Urinary bladder (tissue), 4 donors: ENCODE data around the gene CNPPD1. TPM values are rescaled to one million over a fixed set of nuclear protein-coding genes. Genes with fewer than 3 reads are reported as not detected.
A peak's percentile ranks its signal among the peaks of the same experiment; 100 is the strongest.

Experiments used
- DNase-seq: peaks from one replicate; pipeline ENCODE4 v3.0.0-alpha.2; 2015; ENCODE audit errors: extremely low spot score
- H3K27ac ChIP-seq: one replicate; pipeline ENCODE4 v1.5.1; 2013; ENCODE audit warnings: low read depth, mild to moderate bottlenecking, moderate library complexity
- H3K36me3 ChIP-seq: one replicate; pipeline ENCODE4 v1.6.1; 2013; ENCODE audit warnings: mild to moderate bottlenecking, moderate library complexity; ENCODE audit not compliant: insufficient read depth
- H3K4me1 ChIP-seq: one replicate; pipeline ENCODE4 v1.6.1; 2013; ENCODE audit warnings: mild to moderate bottlenecking, moderate library complexity; ENCODE audit not compliant: insufficient read depth
- H3K4me3 ChIP-seq: one replicate; pipeline ENCODE4 v1.5.1; 2013; ENCODE audit warnings: low read depth, low read length
- WGBS: extraction: QIAGEN DNeasy Blood & Tissue Kit; methylation state at CpG from one replicate; pipeline ENCODE4 v1.1.7; 2013; 5-methylcytosine and 5-hydroxymethylcytosine counted together
- polyA plus RNA-seq: library from polyadenylated mRNA; stranded (reverse); fragments of 200-250 nt; gene quantifications from one replicate; pipeline ENCODE4 v1.2.3, GENCODE V29; 2013
- total RNA-seq: library from RNA; depleted of rRNA; stranded (reverse); fragments of >200 nt; gene quantifications from one replicate; pipeline ENCODE4 v1.2.3, GENCODE V29; 2014
- donor health status: healthy with polysubstance abuse.
- donor health status: healthy.

Gene CNPPD1
- total RNA-seq (23.0 TPM), polyA plus RNA-seq (77.7 TPM)

DNA sequence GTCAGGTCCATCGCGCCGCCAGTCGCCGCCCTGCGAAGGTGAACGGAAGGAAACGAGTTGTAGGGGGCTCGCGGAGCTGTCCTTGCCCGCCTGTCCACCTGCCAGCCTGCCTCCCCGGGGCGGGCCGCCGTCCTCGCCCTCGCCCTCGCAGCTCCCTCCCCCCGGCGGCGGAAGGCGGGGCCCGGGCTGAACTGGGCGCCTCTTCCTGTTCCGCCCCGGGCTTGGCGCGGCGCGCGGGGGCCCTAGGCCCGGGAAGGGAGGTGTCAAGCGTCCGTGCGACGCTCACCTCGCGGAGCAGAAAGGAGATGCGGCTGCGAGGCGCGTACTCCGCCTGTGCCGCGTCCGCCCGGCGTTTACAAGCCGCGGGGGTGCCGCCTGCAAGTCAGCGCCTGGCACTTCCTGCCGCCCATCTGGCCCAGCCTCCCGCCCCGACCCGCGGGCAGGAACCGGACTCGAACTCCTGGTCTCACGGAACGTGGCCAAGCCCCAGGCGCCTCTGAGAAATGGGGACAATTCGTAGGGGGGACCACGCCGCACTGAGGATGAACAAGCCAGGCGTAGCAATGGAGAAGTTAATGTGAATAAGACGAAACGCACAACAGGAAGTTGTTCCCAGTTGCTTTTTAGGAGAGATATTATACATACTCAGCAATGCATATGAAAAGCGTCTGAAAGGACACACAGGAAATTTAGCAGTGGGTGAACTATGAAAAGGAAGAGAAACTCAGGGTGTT lies at the start of gene CNPPD1:
TSS of gene CNPPD1 (minus strand) at position 108 of the 734 bp plus-strand sequence. CDS start at position 11, 97 bp downstream.
- H3K36me3 ChIP-seq = peaks cover 8% of the 10 kb centered on the region
- no peak for DNase-seq
- WGBS = under 1% methylated on average over 69 of the region's 69 CpGs
- no peaks in the 10 kb centered on the region for H3K4me1 ChIP-seq
- peak within 1 kb of the TSS; percentile 82 for H3K4me3 ChIP-seq
- peak within 1 kb of the TSS; percentile 100 for H3K27ac ChIP-seq

DNA sequence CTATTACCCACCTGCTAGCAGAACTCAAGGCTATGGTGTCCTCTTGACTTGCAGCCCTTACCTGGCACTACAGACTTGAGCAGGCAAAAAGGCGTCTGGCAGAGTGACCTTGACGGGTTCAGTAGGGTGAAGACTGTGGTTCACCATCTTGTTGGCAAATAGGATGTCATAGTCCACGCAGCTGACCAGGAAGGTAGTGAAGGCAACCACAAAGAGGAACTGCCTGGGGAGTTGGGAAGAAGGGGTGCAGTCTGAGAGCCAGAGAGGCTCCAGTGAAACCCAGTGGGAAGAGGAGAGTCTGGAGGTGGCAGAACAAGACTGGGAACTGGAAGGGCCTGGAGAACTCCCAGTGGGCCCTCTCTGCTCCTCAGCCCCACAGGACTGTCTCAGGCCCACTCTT lies 48.6 kb upstream of the CNPPD1 start:
- 89% methylated on average over 3 of the region's 3 CpGs for WGBS
- Histone ChIP-seq H3K4me3 (no peak overlapping the region), H3K27ac (no peak overlapping the region), H3K36me3 (peaks cover 4% of the 10 kb centered on the region), H3K4me1 (no peaks in the 10 kb centered on the region)
- DNase-seq = no peak

DNA sequence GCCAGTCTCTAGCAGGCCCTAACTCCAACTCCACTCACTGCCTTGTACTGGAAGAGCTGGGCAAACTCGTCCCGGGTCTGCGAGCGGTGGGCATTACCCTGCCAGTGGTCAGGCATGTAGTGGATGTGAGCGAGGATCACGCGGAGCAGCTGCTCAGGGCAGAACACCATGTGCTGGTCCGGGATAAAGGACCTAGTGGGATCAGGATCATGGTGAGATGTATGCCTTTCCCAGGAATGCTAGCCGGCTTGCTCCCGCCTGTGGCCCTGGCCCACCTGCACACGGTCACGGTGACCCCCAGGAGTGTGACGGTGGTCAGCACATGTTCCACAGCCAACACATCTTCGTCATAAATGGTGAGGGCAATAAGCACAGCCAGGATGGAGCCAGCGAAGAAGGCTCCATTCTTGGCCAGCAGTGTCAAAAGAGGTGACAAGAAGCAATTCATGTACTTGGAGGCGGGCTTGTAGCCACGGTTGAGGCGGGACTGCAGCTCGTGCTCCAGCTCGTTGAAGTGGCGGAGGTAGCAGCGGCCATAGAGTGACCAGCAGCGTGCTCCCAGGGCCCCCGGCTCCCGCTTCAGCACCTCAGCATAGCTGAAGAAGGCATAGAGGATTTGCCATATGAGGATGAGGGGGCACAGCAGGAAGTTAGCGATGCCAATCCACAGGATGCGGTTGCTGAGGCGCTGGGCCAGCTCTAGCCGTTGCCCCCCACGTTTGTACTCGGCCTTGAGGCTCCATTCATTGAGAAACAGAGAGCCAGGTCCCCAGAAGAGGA lies 47.3 kb upstream of the CNPPD1 start:
- 93% methylated on average over 31 of the region's 31 CpGs for WGBS
- no peak overlapping the region for H3K27ac ChIP-seq
- DNase-seq = no peak
- no peak overlapping the region for H3K4me3 ChIP-seq
- H3K36me3 ChIP-seq = peaks cover 4% of the 10 kb centered on the region
- H3K4me1 ChIP-seq = peaks cover 4% of the 10 kb centered on the region

DNA sequence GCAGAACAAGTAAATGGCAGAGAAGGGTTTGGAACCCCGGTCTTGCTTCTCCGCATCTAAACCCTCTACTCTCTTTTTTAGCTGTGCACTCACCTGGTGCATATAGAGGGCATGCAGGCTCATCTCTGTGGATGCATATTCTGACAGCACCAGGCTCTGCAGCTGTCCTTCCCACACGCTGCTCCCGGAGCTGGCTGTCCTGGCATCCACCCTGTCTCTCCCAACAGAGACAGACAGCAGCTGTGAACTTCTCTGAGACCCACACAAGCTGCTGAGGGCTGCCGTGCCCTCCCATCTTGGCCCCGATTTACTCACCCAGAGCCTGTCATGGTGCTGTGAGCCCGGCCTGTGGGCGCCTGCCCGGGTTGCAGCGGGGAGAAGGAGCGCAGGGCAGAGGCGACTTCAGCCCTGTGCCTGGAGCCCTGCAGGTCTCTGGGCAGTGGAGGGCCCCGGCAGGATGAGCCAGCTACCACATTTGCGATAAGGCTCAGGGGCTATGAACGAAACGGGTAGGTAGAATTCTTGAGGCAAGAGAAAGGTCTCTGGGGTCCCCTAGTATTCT lies 45.3 kb upstream of the CNPPD1 start:
- 92% methylated on average over 16 of the region's 16 CpGs for WGBS
- no peak for DNase-seq
- no peak overlapping the region for H3K4me3 ChIP-seq
- peaks cover 4% of the 10 kb centered on the region for H3K36me3 ChIP-seq
- peaks cover 4% of the 10 kb centered on the region for H3K4me1 ChIP-seq
- no peak overlapping the region for H3K27ac ChIP-seq

DNA sequence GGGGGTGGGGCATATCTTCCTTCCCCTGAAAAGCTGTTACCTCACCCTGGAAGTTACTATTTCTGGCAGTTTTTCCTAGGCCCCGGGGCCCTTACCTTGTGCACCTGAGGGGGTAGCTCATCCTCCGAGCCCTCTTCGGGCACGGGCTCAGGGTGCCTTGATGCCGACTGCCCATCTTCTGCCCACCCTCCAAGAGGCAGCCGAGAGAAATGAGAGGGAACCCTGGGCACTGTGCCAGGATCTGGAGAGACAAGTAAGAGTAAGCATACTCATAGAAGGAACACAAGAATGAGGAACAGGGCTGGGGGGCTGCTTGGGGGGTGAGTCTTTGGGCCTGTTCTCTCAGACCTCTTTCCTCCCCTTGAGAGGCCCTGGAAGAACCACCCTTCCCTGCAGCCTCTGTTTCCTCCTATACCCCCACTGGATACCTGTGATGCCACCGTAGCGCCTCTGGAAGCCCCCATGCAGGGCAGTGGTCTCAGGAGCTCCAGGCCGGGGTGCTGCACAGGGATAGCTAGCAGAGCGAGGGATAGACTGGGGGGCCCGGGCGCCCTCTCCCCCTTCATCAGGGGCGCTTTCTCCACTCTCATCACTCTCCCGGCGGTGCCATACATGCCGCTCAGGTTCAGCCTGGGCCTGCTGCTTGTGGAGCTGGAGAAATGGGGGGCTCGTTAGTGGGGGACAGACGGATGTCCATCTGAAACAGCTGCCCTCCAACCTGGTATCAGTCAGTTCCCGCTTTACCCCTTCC lies 44.1 kb upstream of the CNPPD1 start:
- Histone ChIP-seq H3K27ac (no peak overlapping the region), H3K36me3 (peaks cover 6% of the 10 kb centered on the region), H3K4me1 (peaks cover 4% of the 10 kb centered on the region), H3K4me3 (no peak overlapping the region)
- 90% methylated on average over 19 of the region's 19 CpGs for WGBS
- no peak for DNase-seq

DNA sequence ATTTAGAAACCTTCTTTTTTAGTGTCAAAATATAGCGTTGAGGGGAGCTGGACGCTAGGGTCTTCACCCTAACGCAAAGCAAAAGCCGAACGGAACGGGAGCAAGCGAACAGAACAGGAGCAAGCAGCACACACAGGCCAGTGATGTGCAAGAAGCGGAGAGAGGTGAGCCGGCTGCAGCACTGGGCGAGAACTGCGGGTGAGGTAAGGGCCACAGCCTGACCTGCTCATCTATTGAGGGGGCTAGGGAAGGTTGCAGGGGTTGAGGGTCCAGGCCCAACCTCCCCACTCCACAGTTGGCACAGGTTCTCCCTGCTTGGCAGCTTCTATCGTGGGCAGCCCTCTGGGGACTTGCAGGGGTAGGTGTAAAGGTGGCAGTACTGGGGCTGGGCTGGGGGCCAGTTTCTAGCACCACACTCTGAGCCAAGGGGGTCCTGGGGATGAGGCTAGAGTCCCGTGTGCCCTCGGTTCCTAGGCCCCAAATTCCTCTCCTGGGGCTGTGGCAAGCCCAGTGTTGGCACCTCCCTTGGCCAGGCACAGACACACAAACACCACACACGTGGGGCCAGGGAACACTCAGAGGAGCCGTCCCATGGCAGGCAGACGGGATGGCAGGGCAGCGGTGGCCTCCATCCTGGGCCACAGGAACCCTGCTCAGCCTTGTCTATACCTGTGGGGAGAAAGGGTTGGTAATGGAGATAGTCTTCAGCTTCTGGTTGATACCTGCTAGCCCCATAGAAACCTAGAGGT lies 43.2 kb upstream of the CNPPD1 start:
- 87% methylated on average over 18 of the region's 18 CpGs for WGBS
- H3K4me3 ChIP-seq = no peak overlapping the region
- H3K36me3 ChIP-seq = peaks cover 6% of the 10 kb centered on the region
- no peak overlapping the region for H3K27ac ChIP-seq
- no peak for DNase-seq
- H3K4me1 ChIP-seq = peaks cover 4% of the 10 kb centered on the region

DNA sequence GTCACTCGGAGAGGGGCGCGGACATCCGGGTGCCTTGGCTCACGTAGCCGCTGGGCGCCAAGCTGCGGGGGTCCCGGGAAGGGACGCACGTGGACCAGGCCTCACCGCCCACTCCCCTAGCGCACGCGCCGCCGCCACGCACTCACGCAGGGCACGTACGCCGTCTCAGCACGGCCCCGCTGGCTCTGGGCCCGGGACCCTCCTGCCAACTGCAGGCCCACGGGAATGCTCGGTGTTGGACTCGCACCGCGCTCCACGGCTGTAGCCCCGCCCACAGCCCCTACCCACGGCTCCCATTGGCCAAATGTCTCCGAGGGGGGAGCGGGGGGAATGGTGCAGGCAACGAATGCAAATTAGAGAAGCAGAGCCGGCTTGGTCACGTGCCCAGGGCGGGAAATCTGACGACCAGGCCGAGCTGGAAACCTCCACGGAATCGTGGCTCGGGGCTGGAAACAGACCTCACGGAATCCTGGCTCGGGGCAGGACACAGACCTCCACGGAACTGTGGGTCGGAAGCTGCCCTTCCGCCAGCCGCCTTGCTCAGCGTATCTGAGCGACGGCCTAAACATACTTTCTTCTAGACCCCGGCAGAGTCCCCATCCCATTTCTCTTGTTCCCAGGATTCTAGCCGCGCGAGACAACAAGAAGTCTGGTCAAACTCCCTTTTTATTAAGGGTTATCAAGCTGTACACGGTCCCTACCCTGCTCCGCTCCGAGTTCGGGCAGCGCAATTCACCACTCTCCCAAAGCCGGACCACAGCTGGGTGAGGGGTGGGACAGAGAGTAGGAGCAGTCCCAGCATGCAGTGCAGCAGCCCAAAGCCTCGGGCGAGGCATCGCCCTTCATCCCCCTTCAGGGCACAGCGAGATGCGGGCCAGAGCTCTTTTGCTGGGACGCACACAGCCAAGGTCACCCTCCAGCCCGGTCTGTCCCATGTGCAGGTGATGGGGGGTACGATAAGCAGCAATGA lies 42.3 kb upstream of the CNPPD1 start, which contains the start of gene ABCB6:
TSS of gene ABCB6 (minus strand) at position 227 of the 970 bp plus-strand sequence. CDS start 285 bp downstream, outside the sequence.
- WGBS = 5% methylated on average over 71 of the region's 71 CpGs
- Histone ChIP-seq H3K27ac (peak within 1 kb of the TSS; percentile 71), H3K36me3 (peaks cover 6% of the 10 kb centered on the region), H3K4me3 (peak within 1 kb of the TSS; percentile 44), H3K4me1 (peaks cover 4% of the 10 kb centered on the region)
- peak; percentile 95 for DNase-seq

DNA sequence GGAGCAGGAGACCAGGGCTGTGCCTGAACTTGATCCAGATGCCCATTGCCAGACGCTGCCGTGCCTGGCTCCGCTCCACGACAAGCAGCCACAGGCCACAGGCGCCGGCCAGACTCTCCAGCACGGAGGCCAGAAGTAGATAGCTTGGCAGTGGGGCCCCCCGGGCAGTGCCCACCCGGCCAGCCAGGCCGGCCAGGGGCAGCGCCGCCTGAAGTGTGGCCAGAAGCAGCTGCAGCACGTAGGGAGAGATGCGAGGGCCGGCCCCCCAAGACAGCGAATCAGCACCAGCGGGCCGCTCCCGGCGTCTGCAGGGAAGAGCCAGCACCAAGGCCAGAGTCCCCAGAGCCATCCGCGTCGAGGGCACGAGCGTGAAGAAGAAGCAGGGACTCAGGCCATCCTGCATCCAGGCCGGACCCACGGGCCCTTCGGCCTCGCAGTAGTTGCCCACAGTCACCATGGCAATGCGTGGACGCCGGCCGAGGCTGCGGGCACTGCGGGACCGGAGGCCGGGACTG lies 41.5 kb upstream of the CNPPD1 start:
- peak overlapping the region; percentile 71 for H3K27ac ChIP-seq
- H3K4me3 ChIP-seq = peak overlapping the region; percentile 44
- peaks cover 4% of the 10 kb centered on the region for H3K4me1 ChIP-seq
- no peak for DNase-seq
- WGBS = under 1% methylated on average over 37 of the region's 37 CpGs
- peaks cover 6% of the 10 kb centered on the region for H3K36me3 ChIP-seq

DNA sequence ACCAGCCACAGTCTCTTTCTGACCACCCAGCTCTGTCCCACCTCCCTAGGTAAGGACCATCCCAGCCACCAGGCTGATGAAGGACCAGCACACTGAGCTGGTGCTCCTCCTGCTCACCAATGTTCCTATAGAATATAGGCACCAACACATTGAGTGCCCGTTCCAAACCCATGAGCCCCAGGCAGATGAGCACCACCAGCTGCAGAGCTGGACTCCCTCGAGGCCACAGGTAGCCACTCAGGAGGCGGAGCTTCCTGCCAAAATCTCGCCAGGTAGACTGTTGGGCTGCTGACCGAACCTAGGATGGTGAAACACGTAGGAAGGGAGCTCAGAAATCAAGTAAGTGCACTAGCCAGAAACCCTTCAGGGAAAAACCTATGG lies 39.8 kb upstream of the CNPPD1 start:
- WGBS = 93% methylated on average over 6 of the region's 6 CpGs

DNA sequence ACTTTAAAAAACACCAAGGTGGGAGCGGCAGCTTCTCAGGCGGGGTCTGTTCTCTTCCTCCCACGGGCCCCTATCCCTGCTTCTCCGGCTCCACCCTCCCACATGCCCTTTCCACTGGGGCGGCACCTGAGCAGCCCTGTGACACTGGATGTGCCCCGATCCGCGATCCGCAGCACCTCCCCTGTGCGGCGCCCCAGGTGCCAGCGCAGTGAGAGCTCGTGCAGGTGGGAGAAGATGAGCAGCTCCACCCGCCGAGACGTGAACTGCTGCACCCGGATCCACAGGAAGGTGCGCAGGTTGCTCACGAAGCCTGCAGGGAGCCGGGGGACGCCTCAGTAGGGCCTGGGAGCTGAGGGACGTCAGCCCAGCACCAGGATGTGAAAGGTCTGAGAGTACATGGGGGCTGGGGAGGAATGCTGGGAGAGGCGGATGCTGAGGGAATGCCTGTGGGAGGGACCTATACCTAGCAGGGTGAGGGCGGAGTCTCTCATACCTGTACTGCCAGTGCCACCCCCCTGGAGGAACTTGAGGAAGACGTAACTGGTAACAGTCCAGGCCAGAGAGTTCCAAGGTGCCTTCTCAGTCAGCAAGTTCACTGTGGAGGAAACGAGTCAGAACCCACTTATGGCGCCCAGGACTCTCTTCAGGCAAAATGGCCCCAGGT lies 39.3 kb upstream of the CNPPD1 start:
- Histone ChIP-seq H3K36me3 (peaks cover 6% of the 10 kb centered on the region), H3K4me3 (no peak overlapping the region), H3K4me1 (peaks cover 4% of the 10 kb centered on the region), H3K27ac (no peak overlapping the region)
- DNase-seq = no peak
- WGBS = 90% methylated on average over 27 of the region's 27 CpGs

More for the DNA sequence above, 39.8 kb upstream of the CNPPD1 start:
- H3K4me1 ChIP-seq = peaks cover 4% of the 10 kb centered on the region
- H3K36me3 ChIP-seq = peaks cover 6% of the 10 kb centered on the region
- H3K27ac ChIP-seq = no peak overlapping the region
- no peak for DNase-seq
- H3K4me3 ChIP-seq = no peak overlapping the region

DNA sequence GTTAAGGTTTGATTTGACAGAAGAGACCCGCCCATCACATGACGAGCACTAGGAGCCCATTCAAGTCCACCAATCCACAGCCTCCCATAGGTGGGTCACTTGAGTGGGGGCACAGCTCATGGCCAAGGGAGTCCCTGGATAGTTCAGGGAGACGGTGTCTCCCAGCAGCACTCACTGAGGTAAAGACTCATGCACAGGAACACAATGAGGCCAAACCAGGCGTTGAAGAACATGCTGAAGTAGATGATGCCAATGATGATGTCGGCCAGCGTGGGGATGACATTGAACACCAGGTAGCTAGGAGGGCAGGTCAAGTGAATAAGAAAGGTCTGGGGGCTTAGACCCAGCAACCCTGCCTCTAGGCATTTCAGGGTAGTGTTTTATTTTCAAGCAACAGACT lies 38.1 kb upstream of the CNPPD1 start:
- 91% methylated on average over 6 of the region's 6 CpGs for WGBS
- H3K4me1 ChIP-seq = peaks cover 4% of the 10 kb centered on the region
- DNase-seq = no peak
- H3K36me3 ChIP-seq = peaks cover 2% of the 10 kb centered on the region
- no peak overlapping the region for H3K4me3 ChIP-seq
- no peak overlapping the region for H3K27ac ChIP-seq
